Measurements from ENCODE around the gene SDF4.
A peak's percentile ranks its signal among the peaks of the same experiment; 100 is the strongest.

Gene SDF4

DNA sequence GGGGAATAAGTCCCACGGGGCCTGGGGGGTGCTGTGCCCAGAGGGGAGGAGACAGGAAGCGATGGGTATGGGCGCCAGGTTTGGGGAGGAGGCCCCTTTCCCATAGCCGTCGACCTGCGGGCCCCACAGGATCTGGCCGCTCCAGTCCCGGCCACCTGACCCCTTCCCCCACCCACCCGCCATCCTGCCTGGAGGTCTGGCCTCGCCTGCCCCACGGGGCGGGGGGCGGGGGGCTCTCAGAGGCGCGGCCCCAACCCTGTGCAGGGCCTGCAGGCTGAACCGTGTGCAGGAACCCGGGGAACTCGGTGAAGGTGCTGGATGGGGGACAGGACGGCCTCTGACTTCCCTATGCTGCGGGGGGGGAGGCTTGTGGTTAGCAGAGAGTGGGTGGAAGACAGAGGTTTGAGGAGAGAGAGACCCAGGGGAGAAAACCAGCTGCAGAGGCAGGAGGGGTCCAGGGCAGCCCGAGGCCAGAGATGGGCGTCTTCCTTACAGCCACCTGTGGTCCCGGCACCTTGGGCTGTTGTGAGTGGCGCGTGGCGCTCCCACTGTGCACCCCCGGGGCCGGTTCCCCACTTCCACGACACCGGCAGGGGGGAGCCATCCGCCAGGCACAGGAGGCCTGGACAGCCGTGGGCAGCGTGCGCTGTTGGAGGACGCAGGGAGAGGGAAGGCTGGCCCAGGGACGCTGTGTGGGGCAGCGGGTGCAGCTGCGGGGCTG is 22.9 kb downstream of the SDF4 start:
- Histone ChIP-seq H3K27me3 (ENCODE audit: insufficient read depth, low read length) (peaks cover 13% of the 10 kb centered on the region; the same call in 1 of the 2 replicates), H2AFZ (ENCODE audit: low read length, unreplicated experiment) (no peak overlapping the region), H3K27ac (ENCODE audit: low read depth, low read length) (no peak overlapping the region), H3K79me2 (ENCODE audit: control insufficient read depth, insufficient read depth, low read length, unreplicated experiment) (no peaks in the 10 kb centered on the region), H3K4me1 (ENCODE audit: control insufficient read depth, insufficient read depth, low read length, unreplicated experiment) (peaks cover 5% of the 10 kb centered on the region), H3K4me3 (ENCODE audit: low read depth, low read length) (peak overlapping the region; percentile 57; the same call in 1 of the 2 replicates), H3K36me3 (ENCODE audit: insufficient read depth, low read length) (no peaks in the 10 kb centered on the region)

DNA sequence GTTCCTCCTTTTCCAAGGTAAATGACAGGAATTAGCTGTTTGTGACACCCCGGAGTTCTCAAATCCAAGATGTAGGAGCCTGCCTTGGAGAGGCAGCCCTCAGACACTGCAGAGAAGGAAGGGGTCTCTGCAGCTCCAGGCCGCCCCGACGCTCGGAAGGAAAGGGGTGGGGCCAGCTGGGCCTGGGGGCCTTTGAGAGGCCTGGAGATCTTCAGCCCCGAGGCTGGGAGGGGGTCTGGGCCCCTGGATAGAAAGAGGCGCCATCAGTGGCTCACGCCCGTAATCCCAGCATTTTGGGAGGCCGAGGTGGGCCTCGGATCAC is 24.3 kb downstream of the SDF4 start:
- peaks cover 13% of the 10 kb centered on the region; the same call in 1 of the 2 replicates for H3K27me3 ChIP-seq (ENCODE audit: insufficient read depth, low read length)
- no peak overlapping the region for H3K4me3 ChIP-seq (ENCODE audit: low read depth, low read length)
- H3K36me3 ChIP-seq (ENCODE audit: insufficient read depth, low read length) = no peaks in the 10 kb centered on the region
- no peak overlapping the region for H2AFZ ChIP-seq (ENCODE audit: low read length, unreplicated experiment)
- no peaks in the 10 kb centered on the region for H3K79me2 ChIP-seq (ENCODE audit: control insufficient read depth, insufficient read depth, low read length, unreplicated experiment)
- no peak overlapping the region for H3K27ac ChIP-seq (ENCODE audit: low read depth, low read length)
- H3K4me1 ChIP-seq (ENCODE audit: control insufficient read depth, insufficient read depth, low read length, unreplicated experiment) = peaks cover 5% of the 10 kb centered on the region

DNA sequence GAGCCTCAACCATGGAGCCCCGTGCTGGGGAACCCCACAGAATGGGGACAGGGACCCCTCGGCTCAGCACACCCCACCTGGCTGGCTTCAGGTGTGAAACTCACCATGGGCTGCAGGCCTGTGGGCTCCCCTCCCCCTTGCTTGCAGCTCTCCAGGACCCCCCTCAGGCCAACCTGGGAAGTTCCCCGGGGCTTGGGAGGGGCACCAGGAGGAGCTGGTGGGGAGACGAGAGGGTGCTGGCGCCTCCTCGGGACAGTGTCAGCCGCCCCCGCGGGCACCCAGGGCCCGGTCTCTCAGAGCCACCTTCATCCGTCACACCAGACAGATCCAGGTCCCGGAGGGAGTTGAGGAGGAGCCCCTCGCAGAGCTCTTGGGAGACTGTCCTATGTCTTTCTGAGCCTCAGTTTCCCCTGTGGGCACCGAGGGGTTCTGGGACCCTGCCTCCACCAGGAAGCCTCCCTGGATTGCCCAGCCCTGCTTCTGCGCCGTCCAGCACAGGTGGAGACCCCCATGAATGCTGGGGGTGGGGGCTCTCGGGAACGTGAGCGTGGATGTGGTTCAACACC is 24.8 kb downstream of the SDF4 start:
- no peaks in the 10 kb centered on the region for H3K79me2 ChIP-seq (ENCODE audit: control insufficient read depth, insufficient read depth, low read length, unreplicated experiment)
- peaks cover 5% of the 10 kb centered on the region for H3K4me1 ChIP-seq (ENCODE audit: control insufficient read depth, insufficient read depth, low read length, unreplicated experiment)
- no peak overlapping the region for H2AFZ ChIP-seq (ENCODE audit: low read length, unreplicated experiment)
- H3K27ac ChIP-seq (ENCODE audit: low read depth, low read length) = no peak overlapping the region
- H3K27me3 ChIP-seq (ENCODE audit: insufficient read depth, low read length) = peaks cover 13% of the 10 kb centered on the region; the same call in 1 of the 2 replicates
- H3K4me3 ChIP-seq (ENCODE audit: low read depth, low read length) = no peak overlapping the region
- no peaks in the 10 kb centered on the region for H3K36me3 ChIP-seq (ENCODE audit: insufficient read depth, low read length)

DNA sequence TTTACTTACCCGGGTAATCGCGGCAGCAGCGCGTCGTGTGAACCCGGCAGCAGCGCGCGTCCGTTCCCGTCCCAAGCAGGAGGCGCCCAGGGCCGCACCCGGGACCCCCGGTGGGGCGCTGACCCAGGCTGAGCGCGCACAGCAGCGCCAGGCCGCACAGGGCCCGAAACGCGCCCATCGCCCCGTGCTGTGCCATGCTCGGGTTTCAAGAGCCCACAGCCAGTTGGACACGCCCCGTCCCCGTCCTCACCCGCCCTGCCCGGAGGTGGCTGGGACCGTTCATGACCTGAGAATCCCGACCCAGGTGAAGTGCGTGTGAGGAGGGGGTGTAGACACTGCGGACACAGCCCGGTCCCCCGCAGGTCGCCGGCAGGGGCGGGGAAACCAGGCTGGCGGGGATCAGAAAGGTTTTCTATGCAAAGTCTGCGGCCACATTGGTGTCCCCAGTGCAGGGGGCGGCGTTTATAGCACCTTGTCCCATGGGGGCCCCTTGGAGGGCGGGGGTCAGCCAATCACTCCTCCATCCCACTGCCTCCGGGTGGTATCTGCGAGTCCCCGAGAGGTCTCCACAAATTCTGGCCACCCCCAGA is 25.3 kb downstream of the SDF4 start, which contains the start of gene TNFRSF18:
TNFRSF18 (minus strand) TSS at position 217 of the 590 bp plus-strand sequence; CDS start at position 196, 21 bp downstream.
- H3K27ac ChIP-seq (ENCODE audit: low read depth, low read length) = no peak within 1 kb of the TSS

DNA sequence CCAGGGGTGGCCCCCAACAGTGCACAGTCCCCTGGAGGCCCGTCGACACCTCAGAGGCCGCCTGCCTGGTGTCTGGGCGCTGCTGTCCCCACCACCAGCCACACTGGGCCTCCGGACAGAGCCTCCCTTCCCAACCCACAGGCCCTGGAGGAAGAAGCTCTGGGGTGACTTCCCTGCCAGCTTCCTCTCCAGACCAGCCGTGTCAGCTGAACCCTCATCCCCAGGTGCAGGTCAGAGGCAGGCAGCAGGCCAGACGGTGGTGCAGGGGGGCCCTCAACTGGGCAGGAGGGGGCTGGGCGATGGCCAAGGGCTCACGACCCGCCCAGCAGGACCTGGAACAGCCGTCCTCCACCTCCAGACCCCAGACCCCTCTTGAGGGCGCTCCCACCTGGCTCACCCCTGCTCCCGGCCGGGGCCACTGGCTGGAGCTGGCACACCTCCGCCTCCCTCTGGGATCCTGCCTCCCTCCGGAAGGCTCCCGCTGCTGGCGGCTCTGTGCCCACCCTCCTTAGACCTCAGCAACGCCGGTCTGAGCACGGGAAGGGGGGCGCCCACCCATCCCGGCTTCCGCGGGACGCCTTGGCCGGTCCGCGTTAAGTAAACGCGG is 25.9 kb downstream of the SDF4 start:
- H3K36me3 ChIP-seq (ENCODE audit: insufficient read depth, low read length) = no peaks in the 10 kb centered on the region
- H3K27ac ChIP-seq (ENCODE audit: low read depth, low read length) = no peak overlapping the region
- no peaks in the 10 kb centered on the region for H3K79me2 ChIP-seq (ENCODE audit: control insufficient read depth, insufficient read depth, low read length, unreplicated experiment)
- peaks cover 5% of the 10 kb centered on the region for H3K4me1 ChIP-seq (ENCODE audit: control insufficient read depth, insufficient read depth, low read length, unreplicated experiment)
- no peak overlapping the region for H3K4me3 ChIP-seq (ENCODE audit: low read depth, low read length)
- H3K27me3 ChIP-seq (ENCODE audit: insufficient read depth, low read length) = peaks cover 13% of the 10 kb centered on the region; the same call in 1 of the 2 replicates
- no peak overlapping the region for H2AFZ ChIP-seq (ENCODE audit: low read length, unreplicated experiment)

More for the DNA sequence above, 25.3 kb downstream of the SDF4 start, which contains the start of gene TNFRSF18:
- peaks cover 13% of the 10 kb centered on the region; the same call in 1 of the 2 replicates for H3K27me3 ChIP-seq (ENCODE audit: insufficient read depth, low read length)
- no peaks in the 10 kb centered on the region for H3K36me3 ChIP-seq (ENCODE audit: insufficient read depth, low read length)
- no peaks in the 10 kb centered on the region for H3K79me2 ChIP-seq (ENCODE audit: control insufficient read depth, insufficient read depth, low read length, unreplicated experiment)
- H3K4me1 ChIP-seq (ENCODE audit: control insufficient read depth, insufficient read depth, low read length, unreplicated experiment) = peaks cover 5% of the 10 kb centered on the region
- H2AFZ ChIP-seq (ENCODE audit: low read length, unreplicated experiment) = no peak within 1 kb of the TSS
- no peak within 1 kb of the TSS for H3K4me3 ChIP-seq (ENCODE audit: low read depth, low read length)

DNA sequence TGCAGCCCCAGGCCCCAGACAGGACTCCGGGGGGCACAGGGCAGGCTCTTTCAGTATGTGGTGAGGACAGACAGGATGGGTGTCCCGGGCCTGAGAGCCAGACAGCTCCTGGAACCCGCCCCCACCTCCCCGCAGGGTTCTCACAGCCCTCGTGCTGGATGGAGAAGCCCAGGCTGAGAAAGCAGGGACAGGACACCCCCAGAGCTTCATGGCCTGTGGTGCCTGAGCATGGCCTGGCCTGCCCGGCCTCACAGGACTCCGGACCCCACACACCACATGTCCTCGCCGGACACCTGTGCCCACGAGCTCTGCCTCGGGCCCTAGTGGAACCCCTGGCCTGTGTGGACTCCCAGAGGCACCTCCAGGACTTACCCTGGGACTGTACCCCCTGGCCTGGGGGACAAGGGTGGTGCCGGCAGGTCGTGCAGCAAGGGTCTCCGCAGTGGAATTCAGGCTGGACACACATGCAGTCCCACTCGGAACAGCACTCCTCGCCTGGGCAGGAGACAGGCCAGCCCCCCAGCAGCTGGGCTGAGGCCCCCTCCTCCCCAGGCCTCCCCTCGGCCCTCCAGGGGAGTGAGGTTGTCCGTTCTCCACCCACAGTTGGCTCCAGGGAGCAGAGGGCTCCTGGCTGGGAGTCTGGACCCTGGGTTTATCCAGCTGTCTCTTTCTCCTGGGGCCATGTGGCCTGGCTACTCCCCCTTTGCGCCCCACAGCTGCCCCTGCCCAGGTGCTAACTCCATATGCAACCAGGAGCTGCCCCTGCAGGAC is 26.6 kb downstream of the SDF4 start:
- Histone ChIP-seq H3K4me1 (ENCODE audit: control insufficient read depth, insufficient read depth, low read length, unreplicated experiment) (peaks cover 5% of the 10 kb centered on the region), H3K27me3 (ENCODE audit: insufficient read depth, low read length) (peaks cover 13% of the 10 kb centered on the region; the same call in 1 of the 2 replicates), H3K79me2 (ENCODE audit: control insufficient read depth, insufficient read depth, low read length, unreplicated experiment) (no peaks in the 10 kb centered on the region), H2AFZ (ENCODE audit: low read length, unreplicated experiment) (no peak overlapping the region), H3K27ac (ENCODE audit: low read depth, low read length) (no peak overlapping the region), H3K4me3 (ENCODE audit: low read depth, low read length) (no peak overlapping the region), H3K36me3 (ENCODE audit: insufficient read depth, low read length) (no peaks in the 10 kb centered on the region)

DNA sequence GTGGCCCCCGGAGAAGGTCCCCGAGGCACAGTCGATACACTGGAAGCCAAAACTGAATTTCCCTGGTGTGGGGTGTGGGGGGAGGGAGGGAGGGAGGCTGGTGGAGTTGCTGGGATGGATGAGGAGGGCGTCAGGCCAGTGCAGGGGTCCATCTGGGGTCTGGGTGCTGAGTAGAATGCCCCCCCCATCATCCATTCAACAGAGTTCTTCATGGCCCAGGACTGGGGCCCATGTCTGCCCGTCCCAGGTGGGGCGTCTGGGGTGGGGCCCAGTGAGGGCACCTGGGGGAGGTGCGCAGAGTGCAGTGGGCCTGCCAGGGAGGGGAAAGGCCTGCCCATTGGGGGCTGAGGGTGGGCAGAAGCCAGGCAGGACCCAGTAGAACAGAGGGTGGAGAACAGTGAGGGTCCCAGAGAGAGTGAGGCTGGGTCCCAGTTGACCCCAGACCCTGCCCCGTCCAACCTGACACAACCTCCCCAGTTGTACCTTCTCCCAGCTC is 27.3 kb downstream of the SDF4 start:
- H3K27me3 ChIP-seq (ENCODE audit: insufficient read depth, low read length) = peaks cover 13% of the 10 kb centered on the region; the same call in 1 of the 2 replicates
- peaks cover 5% of the 10 kb centered on the region for H3K4me1 ChIP-seq (ENCODE audit: control insufficient read depth, insufficient read depth, low read length, unreplicated experiment)
- H3K4me3 ChIP-seq (ENCODE audit: low read depth, low read length) = no peak overlapping the region

DNA sequence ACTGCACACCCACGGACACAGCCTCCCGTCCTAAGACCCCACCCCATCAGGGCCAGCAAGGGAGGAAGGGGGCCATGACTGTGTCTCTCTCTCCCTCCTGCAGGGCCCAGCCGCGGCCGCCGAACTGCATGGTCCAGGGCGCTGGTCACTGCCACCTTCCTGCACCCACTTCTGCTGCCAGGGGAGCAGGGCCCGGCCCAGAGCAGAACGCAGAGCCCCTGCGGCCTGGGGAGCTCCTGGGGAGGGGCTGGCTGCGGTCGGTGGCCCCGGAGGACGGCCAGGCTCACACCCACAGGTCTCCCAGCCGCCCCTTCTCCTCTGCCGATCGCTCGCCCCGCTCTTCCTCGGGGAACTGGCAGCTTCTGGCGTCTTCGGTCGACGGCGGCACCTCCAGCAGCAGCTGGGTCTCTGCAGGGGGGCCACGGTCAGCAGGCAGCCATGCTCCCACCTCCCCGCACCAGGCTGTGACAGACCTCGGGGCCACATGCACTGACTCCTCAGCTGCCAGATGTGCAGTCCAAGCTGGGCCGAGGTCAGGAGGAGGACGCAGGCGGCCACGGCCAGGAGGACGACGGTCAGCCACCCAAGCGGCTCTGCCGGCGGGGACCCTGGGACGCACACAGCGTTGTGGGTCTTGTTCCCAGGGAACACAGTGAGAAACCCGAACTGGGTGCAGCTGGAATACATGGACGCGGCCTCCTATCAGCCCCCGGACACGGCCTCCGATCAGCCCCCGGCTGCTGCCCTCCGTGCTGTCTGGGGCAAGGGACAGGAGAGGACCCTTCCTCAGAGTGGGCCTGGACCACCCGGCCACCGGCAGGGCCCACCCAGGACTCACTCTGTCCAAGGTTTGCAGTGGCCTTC is 28.0 kb downstream of the SDF4 start:
- peaks cover 13% of the 10 kb centered on the region; the same call in 1 of the 2 replicates for H3K27me3 ChIP-seq (ENCODE audit: insufficient read depth, low read length)

More for the DNA sequence above, 27.3 kb downstream of the SDF4 start:
- H3K27ac ChIP-seq (ENCODE audit: low read depth, low read length) = no peak overlapping the region
- H2AFZ ChIP-seq (ENCODE audit: low read length, unreplicated experiment) = no peak overlapping the region
- H3K36me3 ChIP-seq (ENCODE audit: insufficient read depth, low read length) = no peaks in the 10 kb centered on the region
- H3K79me2 ChIP-seq (ENCODE audit: control insufficient read depth, insufficient read depth, low read length, unreplicated experiment) = no peaks in the 10 kb centered on the region

DNA sequence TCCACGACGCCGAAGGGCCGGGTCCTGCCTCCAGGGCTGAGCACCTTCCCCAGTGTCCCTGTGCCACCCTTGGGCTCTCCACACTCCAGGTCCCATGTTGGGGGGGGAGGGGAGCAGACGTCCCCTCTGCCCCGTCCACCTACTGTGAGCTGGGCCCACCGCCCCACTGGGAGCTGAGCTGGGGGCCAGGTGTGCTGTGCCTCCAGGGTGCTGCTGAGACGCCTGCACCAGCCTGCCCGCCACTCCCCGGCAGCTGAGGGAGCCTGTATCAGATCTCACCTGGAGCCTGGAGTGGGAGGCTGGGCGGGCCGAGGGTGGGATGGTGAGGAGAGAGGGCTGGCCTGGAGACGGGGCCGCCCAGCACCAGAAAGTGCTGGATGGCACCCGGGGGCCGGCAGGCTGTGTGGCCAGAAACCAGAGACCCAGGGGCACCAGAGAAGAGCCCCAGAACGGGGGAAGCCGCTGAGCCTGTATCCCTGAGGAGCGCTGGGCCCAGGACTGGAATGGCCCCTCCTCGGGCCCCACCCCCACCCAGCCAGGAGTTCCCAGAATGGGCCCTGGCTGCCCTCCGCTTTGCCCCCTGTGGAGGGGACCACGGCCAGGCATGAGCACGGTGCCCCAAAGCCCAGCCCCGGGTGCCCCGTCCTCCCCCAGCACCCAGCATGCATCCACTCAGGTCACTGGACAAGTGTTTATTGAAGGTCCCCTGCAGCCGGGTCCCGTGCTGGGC is 28.8 kb downstream of the SDF4 start:
- Histone ChIP-seq H3K27me3 (ENCODE audit: insufficient read depth, low read length) (peaks cover 13% of the 10 kb centered on the region; the same call in 1 of the 2 replicates), H3K36me3 (ENCODE audit: insufficient read depth, low read length) (no peaks in the 10 kb centered on the region), H2AFZ (ENCODE audit: low read length, unreplicated experiment) (no peak overlapping the region), H3K4me3 (ENCODE audit: low read depth, low read length) (no peak overlapping the region), H3K4me1 (ENCODE audit: control insufficient read depth, insufficient read depth, low read length, unreplicated experiment) (no peaks in the 10 kb centered on the region), H3K79me2 (ENCODE audit: control insufficient read depth, insufficient read depth, low read length, unreplicated experiment) (no peaks in the 10 kb centered on the region), H3K27ac (ENCODE audit: low read depth, low read length) (no peak overlapping the region)

More for the DNA sequence above, 28.0 kb downstream of the SDF4 start:
- Histone ChIP-seq H3K36me3 (ENCODE audit: insufficient read depth, low read length) (no peaks in the 10 kb centered on the region), H3K79me2 (ENCODE audit: control insufficient read depth, insufficient read depth, low read length, unreplicated experiment) (no peaks in the 10 kb centered on the region), H3K4me1 (ENCODE audit: control insufficient read depth, insufficient read depth, low read length, unreplicated experiment) (peaks cover 5% of the 10 kb centered on the region), H2AFZ (ENCODE audit: low read length, unreplicated experiment) (no peak overlapping the region), H3K27ac (ENCODE audit: low read depth, low read length) (no peak overlapping the region), H3K4me3 (ENCODE audit: low read depth, low read length) (no peak overlapping the region)

All from ACC112 (cell line).